ENCODE data around the gene NOL11.

- TF ChIP-seq, protein P1, sequence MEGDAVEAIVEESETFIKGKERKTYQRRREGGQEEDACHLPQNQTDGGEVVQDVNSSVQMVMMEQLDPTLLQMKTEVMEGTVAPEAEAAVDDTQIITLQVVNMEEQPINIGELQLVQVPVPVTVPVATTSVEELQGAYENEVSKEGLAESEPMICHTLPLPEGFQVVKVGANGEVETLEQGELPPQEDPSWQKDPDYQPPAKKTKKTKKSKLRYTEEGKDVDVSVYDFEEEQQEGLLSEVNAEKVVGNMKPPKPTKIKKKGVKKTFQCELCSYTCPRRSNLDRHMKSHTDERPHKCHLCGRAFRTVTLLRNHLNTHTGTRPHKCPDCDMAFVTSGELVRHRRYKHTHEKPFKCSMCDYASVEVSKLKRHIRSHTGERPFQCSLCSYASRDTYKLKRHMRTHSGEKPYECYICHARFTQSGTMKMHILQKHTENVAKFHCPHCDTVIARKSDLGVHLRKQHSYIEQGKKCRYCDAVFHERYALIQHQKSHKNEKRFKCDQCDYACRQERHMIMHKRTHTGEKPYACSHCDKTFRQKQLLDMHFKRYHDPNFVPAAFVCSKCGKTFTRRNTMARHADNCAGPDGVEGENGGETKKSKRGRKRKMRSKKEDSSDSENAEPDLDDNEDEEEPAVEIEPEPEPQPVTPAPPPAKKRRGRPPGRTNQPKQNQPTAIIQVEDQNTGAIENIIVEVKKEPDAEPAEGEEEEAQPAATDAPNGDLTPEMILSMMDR (conservative IDR thresholded peaks at IDR 0.05): no peak
- TF ChIP-seq ZFX (IDR thresholded peaks at IDR 0.05): no peak
These were observed 4.6 kb upstream of the NOL11 start for GRCh38 chr17:67713169-67713568.
